GM21528 (cell line): ENCODE results near the gene EFCAB7.

Experiments used
- ATAC-seq: cut with Tn5 transposase; IDR thresholded peaks from one replicate; pipeline ENCODE4 v1.9.1; 2021; ENCODE audit warnings: mild to moderate bottlenecking, moderate library complexity; ENCODE audit not compliant: unreplicated experiment, low FRiP score

EFCAB7 gene, protein sequence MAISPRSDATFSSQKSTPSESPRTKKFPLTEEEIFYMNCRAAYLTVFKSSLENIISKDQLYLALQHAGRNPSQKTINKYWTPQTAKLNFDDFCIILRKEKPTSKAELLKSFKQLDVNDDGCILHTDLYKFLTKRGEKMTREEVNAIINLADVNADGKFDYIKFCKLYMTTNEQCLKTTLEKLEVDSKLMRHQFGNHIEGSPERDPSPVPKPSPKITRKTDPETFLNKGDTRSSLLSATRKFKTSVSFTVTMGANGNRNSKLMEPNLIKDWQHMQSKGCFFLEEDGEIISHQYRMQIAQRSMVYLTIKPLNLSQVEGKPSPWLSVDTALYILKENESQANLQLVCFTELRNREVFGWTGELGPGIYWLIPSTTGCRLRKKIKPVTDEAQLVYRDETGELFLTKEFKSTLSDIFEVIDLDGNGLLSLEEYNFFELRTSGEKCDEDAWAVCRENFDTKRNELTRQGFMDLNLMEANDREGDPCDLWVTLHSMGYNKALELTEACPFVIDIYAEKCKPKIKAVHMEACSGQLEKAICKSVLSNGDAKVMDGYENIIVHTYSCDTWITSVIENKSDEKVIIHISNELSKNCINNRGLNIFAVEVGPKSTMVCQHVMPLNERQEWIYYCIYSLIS

GRCh38 chr1:63522891-63523728 is at the start of gene EFCAB7, which contains the start of gene ITGB3BP:
TSS of gene EFCAB7 (plus strand) at chr1:63523525. CDS start at chr1:63525573, 2,048 bp downstream.
TSS of gene ITGB3BP (minus strand) at chr1:63523225. CDS start at chr1:63523133, 92 bp downstream.
- ATAC-seq = peak; percentile 93

DNA sequence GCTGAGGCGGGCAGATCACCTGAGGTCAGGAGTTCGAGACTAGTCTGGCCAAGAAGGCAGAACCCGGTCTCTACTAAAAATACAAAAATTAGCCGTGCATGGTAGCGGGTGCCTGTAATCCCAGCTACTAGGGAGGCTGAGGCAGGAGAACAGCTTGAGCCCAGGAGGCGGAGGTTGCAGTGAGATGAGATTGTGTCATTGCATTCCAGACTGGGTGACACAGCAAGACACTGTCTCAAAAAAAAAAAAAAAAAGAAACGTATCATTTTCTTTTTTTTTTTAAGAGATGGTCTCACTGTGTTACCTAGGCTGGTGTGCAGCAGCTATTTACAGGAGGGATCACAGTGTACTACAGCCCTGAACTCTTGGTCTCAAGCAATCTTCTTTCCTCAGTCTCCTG is 47.6 kb upstream of the EFCAB7 start:
- no peak for ATAC-seq

DNA sequence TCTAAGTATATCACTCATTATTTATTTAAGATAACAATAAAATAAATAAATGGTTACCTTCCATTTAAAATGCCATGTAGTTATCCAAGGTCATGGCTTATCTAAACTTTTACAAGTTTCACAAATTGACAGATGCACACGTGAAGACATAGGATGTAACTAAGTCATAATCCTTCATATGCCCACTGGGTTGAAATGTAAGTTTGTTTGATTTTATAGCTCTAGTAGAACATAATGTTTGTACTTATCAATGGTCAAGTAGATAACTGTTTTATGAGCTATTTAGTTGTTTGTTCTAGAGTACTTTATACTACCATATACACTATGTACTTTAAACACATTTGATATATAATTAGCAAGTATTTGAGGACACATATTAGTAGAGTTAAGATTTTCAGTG is 43.3 kb upstream of the EFCAB7 start:
- no peak for ATAC-seq

DNA sequence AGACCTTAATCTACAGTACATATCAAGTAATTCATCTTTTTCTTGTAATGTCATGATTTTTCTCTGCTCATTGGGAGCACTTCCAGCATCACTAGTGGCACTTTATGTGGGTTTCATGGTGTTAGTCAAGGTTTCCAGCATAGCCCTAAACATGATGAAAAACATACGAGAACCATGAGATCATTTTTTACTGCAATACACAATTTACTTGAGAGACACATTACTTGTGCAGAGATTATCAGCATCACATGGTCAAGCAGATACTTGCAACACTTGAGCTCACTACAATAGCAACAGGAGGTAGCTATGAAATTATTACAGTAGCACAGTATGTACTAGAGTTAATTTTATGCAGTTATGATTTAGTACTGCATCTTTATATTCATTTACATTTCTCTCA is 36.7 kb upstream of the EFCAB7 start:
- ATAC-seq = no peak

- ATAC-seq = no peak
Measured at GRCh38 chr1:63487336-63488065, 35.8 kb upstream of the EFCAB7 start.

- ATAC-seq = no peak
Measured at GRCh38 chr1:63497577-63497976, 25.7 kb upstream of the EFCAB7 start.

GRCh38 chr1:63498106-63498505 is 25.2 kb upstream of the EFCAB7 start:
- ATAC-seq = no peak

DNA sequence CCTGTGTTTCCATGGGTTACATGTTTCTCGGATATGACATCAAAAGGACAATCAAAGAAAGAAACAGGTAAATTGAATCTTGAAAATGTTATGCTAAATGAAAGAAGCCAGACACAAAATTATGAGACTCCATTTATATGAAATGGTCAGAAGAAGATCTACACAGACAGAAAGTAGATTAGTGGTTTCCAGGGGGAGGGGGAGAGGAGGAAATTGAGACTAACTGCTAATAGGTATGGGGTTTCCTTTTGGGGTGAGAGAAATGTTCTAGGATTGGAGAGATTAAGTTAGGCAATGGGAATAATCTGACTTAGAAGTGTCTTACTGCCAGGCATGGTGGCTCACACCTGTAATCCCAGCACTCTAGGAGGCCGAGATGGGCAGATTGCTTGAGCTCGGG is 22.1 kb upstream of the EFCAB7 start:
- ATAC-seq = no peak

GRCh38 chr1:63506782-63507181 is 16.5 kb upstream of the EFCAB7 start:
- no peak for ATAC-seq

DNA sequence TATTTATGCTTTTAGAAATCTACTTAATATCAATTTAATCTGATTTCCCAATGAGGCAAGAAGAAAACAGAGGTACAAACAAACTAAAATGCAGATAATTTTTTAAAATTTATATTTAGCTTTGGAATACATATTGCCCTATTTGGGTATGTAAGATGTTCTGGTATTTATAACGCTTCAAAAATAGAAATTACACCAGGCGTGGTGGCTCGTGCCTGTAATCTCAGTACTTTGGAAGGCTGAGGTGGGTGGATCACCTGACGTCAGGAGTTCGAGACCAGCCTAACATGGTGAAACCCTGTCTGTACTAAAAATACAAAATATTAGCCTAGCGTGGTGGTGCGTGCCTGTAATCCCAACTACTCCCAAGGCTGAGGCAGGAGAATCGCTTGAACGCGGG is 13.6 kb upstream of the EFCAB7 start:
- ATAC-seq = no peak

DNA sequence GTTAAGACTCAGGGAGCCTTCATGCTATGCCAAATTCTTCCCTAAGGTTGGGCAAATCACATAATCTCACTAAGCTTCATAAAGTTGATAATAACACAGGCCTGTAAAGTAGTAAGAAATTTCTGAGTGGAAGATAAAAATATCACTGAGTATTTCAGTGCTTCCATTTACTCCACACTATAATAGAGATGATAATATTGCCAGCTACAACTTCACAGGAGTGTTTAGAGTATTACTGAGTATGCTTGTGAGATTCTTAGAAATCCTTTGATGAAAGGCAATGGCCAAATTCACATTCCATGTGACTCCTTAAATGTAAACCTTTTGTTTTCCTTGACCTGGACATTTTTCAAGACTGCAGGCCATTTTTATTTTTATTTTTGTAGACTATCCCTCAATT is 10.7 kb upstream of the EFCAB7 start:
- no peak for ATAC-seq

DNA sequence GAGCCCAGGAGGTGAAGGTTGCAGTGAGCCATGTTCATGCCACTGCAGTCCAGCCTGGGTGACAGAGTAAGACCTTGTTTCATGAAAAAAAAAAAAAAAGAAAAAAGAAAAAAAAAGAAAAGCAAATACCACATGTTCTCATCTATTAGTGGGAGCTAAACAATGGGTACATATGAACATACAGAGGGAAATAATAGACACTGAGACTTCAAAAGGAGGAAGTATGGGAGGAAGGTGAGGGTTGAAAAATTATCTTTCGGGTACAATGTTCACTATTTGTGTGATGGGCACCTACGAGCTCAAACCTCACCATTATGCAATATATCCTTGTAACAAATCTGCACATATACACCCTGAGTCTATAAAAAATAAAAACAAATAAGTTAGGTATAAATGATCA is 6.7 kb upstream of the EFCAB7 start:
- ATAC-seq = no peak

DNA sequence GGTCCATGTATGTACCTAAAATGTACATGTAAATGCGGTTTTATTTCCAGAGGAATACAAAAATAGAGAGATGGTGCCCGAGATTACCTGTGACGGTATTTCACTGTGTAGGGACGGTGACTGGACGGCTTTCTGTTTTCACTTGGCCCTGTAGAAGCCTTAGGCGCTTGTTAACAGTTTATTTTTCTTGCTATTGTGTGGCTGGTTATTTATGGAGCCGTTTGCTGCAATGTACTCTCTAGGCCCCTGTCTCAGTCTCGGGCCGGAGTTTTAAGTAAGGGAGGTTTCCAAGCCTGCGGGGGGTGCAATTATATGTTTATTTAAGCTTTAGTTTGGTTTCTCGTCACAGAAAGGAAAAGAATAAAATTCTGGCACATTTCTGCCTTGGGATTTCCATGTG is 413 bp downstream of the EFCAB7 start:
- peak; percentile 26 for ATAC-seq

GRCh38 chr1:63524201-63524600 is 876 bp downstream of the EFCAB7 start:
- ATAC-seq = no peak

DNA sequence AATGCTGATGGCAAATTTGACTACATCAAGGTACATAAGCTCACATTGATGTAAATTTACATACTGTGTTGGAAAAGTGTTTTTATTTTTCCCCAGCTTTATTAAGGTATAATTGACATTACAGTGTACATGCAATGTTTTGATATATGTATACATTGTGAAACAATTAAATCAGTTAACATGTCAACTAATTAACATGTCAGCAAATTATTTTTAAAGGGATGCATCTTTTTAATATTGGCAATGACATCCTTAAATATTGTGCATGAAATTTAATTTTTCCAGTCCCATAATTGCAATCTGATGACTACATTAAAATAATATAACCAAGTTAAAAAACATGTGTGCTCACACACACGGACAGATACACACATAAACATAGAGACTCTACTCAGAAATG is 9.4 kb downstream of the EFCAB7 start:
- no peak for ATAC-seq

DNA sequence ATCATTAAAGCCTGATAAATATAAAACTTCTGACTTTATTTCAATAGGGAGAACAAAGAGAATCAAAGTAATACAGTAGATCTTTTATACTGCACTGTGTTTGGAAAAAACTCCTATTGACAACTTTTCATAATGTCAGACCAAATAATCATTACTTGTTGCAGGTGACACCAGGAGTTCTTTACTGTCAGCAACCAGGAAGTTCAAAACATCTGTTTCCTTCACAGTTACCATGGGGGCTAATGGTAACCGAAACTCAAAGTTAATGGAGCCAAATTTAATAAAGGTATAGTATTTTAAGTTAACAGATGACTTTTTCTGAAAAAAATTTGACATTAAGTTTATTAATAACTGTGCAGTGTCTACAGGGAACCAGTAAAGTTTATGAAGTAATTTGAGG is 10.6 kb downstream of the EFCAB7 start:
- no peak for ATAC-seq

- ATAC-seq = no peak
Measured at GRCh38 chr1:63534406-63534805, 11.1 kb downstream of the EFCAB7 start.

GRCh38 chr1:63537006-63537405 is 13.7 kb downstream of the EFCAB7 start:
- no peak for ATAC-seq

GRCh38 chr1:63537940-63538339 is 14.6 kb downstream of the EFCAB7 start:
- ATAC-seq = no peak

GRCh38 chr1:63545780-63546179 is 22.5 kb downstream of the EFCAB7 start:
- no peak for ATAC-seq
